ENCODE results near the gene EDC3.
"Not testable (repeated sequence)": the region's sequence is repeated elsewhere in the genome, so short reads cannot be mapped to it uniquely, and the experiment has no call there.

EDC3 gene

GRCh38 chr15:74604983-74605794 lies 90.6 kb downstream of the EDC3 start:
- DNase-seq, result no peak

DNA sequence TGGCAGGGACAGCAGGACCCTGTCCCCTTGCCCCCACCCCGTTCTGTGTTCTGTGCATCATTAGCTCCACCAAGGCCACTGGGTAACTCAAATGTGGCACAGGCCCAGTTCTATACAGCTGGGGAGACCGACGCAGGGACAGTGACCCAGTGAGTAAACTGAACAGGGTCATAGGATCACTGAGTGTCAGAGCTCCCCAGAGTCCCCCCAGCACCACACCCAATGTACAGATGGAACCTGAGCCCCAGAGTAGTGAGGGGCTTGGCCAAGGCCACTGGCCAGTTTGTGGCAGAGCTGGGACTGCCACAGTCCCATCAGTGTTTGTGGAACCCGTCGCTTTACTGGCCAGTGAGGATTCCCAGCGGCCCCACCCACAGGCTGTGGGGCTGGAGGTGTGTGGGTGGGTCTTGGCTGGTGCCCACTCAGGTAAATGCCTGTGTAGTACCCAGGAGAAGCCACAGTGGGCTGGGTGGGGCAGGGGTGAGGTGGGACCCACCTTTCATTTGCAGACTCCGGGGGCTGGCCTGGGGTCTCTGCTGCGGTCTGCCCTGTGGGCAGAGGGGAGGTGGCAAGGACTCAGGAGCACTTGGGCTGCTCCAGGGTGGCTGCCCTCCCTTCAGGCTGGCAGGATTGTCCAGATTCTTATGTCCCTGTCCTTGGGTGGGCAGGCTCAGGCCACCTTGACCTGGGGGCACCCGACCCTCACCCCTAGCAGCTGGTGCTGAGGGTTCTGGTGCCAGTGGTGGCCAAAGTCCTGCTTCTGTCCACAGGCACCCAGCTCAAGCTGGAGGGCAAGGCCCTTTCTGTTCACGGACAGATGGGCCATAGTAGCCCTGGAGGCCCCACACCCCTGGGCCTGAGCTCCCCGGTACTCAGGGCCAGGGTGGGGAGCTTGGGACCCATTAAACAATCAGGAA lies 91.8 kb downstream of the EDC3 start:
- DNase-seq, result no peak

DNA sequence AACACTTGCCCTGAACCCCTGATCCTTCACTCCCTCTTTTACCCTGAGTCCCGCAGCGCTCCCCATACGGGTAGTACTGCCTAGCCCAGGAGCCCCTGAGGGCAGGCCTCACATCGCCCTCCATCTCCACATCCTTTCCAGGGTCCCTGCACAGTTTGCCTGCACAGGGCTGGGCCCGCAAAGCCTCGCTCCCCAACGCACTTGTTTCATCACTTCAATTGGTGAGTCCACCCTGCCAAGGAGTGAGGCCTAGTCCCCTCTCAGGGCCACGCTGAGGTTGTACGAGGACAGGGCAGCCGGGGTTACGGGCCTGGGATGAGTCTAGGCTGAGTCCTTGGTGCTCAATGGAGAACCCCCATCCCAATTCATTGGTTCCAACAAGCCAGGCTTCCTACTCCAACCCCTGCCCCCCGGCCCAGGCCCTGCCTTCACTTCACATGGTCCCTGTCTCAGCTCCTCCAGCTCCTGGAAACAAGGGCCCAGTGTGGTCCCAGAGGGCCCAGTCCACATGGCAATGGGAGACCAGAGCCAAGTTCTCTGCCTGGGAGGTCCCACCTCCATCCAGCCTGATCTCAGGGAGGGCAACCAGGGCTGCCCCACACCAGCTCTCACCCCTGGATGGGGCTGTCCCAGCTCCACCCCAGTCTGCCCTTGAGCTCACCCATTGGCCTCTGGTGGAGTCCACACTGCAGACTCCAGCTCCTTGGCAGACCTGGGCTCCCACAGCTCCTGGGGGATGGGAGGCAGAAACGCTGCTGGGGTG lies 92.6 kb downstream of the EDC3 start:
- DNase-seq, result no peak

DNA sequence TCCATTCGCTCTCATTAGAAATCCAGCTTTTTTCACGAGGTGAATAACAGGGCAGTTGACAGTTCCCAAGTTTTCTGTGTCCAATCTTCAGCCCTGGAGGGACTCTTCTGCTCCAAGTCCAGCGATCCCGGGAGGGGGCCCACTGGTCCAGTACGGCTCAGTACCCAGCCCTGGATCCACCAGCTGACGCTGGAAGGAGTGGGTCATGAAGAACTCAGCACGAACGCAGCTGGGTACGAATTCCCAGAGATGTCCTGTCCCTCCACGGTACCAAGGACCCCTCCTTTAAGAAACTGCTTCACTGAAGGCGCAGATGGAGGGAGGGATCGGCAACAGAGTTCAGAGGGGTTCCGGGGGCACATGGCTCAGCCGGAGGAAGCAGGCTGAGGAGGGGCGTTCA lies 96.7 kb downstream of the EDC3 start:
- no peak for DNase-seq

DNA sequence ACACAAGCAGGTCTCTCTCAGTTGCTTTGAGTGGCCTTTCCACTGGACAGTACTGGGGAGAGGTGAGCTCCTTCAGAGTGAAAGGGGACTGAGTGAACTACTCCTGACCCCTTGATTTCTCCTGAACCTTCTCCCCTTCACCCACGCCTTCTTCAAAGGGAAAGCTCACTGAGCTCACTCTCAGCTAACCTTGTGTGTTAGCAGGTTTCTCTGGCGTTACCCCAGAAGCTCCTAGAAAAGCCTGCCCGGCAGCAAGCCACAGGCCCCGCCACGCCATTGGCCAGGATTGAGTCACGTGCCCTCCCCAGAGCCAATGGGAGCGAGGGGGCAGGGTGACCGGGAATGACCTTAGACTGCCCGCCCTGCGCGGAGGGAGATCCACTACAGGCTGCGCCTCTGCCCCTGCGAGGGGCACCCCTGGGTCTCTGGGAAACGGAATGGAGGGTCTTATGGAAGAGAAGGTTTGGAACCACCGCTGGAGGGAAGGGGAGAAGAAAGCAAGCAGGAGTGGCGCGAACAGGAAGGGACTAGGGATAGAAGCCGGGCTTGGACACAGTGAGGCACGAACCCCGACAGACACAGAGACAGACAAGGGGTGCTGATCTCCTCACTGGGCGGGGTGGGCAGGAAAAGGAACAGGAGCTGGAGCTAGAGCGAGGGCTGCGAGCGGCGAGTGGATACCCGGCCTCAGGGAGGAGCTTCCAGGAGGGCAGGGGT lies 97.5 kb downstream of the EDC3 start:
- DNase-seq, result peak; percentile 47

- not testable (repeated sequence) for DNase-seq
Observed at GRCh38 chr15:74597146-74597705, 98.6 kb downstream of the EDC3 start.

GRCh38 chr15:74596736-74597135 lies 99.1 kb downstream of the EDC3 start:
- not testable (repeated sequence) for DNase-seq

GRCh38 chr15:74595271-74595670 lies 100.6 kb downstream of the EDC3 start:
- no peak for DNase-seq

DNA sequence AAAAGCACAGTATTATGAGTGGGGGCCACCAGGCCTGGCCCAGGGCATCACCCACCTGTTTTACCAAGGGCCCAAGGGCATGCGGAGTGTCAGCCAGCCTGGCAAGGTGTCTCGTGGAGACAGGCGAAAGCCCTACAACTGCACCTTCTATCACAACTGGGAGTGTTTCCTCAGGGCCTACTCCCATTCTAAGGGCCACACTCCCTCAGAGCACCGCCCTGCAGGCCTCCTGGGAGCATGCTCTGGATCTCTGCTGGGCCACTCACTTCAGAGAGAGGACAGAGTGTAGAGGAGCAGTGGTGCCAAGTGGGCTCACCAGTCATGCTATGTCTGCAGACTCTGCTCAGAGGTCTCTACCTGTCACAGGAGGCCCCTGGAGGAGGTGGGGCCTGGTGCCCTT lies 101.4 kb downstream of the EDC3 start:
- no peak for DNase-seq

- DNase-seq, result no peak
Observed at GRCh38 chr15:74593122-74593521, 102.7 kb downstream of the EDC3 start.

DNA sequence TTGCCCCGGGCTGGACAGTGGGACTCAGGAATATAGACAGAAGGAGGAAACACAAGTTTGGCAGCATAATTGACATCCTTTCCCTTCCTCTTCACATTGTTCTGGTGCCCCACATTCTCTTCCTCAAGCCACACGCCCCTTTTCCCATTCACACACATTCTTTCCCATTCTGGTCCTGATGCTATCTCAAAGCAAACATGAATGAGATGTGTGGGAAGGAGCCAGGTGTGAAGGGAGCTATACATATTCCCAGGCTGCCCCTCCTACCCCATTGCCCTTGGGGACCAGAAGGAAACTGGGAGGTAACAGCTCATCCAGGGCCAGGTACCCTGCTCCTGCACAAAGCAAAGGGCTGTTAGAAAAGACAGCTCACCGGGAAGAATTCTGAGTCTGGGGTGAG lies 103.6 kb downstream of the EDC3 start:
- no peak for DNase-seq

- no peak for DNase-seq
Observed at GRCh38 chr15:74589826-74590225, 106.0 kb downstream of the EDC3 start.

- no peak for DNase-seq
Observed at GRCh38 chr15:74585857-74586256, 110.0 kb downstream of the EDC3 start.

DNA sequence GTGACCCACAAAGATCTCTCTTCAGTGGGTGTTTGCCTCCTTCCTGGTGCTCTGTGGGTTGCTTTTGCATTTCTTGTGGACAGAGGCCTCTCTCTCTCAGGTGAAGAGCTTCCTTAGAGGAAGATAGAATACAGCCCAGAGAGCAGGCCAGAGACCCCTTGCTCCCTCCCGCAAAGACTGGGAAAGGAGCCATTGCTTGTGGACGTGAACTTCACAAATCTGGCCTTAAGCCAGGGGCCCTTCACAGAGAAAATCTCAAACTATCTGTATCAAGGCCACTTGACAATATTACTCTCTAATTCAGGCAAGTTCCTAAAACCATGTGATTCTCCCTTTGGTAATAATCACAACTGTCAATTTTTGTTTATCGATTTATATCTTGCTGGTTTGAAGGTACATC lies 110.6 kb downstream of the EDC3 start:
- no peak for DNase-seq

DNA sequence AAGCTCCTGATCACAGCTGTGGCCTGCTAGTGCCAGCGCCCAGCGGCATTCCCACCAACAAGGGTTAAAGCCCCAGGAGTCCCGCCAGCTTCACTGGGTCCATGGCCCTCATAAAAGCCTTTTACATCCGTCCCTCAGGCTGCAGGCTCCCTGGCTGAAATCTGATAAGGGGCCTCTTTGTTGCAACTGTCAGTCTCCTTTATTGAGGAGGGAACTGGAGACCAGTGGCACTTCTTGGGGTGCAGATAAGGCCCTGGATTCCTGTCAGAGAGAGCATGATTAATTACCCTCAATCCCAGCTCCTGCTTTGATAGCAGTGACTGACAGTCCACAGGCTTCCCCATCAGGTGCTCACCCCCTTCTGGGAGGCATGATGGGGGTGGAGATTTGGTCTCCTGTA lies 111.0 kb downstream of the EDC3 start:
- DNase-seq, result no peak

DNA sequence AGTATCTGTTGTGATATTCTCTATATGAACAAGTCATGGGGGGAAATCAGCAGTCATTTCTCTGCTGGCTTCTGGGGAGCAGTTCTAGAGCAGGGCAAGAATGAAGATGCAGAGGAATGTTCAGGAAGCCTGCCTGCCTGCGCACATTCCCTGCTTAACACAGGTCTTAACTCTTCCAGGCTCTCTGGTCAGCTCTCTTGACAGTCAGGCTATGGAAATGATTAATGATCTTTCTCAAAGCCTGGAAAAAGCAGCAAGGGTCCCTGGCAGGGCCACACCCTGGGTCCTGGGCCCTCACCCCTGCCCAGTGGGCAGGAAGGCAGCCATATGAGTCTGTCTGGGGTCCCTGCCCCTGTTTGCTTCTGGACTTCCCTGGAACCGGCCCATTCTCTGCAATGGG lies 111.6 kb downstream of the EDC3 start:
- no peak for DNase-seq

Data from NCI-H1048 (cell line).